Measurements from ENCODE around the gene SLC39A11. TPM values are rescaled to one million over a fixed set of nuclear protein-coding genes. Genes with fewer than 3 reads are reported as not detected.

The SLC39A11 gene
- total RNA-seq, 4 donors from 2014 or later, result 36.6 to 75.0 (median 40.2) TPM

DNA sequence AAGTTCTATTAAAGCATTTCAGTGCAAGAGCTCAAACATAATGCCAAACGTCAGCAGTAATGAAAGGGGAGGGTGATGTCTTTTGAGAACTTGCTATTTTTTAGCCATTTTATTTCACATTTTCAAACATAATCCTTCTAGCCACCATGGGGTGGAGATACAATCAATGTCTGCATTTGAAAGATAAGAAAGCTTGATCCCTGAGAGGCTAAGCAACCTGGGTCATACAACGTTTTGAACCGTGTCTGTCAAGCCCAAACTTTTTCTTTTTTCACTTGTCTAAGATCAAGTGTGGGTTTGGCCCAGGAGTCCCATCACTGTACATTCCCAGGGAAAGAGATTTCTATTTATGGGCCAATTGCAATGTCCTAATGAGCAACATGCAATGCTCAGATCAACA lies 331.1 kb downstream of the SLC39A11 start:
- TF ChIP-seq, protein P1, sequence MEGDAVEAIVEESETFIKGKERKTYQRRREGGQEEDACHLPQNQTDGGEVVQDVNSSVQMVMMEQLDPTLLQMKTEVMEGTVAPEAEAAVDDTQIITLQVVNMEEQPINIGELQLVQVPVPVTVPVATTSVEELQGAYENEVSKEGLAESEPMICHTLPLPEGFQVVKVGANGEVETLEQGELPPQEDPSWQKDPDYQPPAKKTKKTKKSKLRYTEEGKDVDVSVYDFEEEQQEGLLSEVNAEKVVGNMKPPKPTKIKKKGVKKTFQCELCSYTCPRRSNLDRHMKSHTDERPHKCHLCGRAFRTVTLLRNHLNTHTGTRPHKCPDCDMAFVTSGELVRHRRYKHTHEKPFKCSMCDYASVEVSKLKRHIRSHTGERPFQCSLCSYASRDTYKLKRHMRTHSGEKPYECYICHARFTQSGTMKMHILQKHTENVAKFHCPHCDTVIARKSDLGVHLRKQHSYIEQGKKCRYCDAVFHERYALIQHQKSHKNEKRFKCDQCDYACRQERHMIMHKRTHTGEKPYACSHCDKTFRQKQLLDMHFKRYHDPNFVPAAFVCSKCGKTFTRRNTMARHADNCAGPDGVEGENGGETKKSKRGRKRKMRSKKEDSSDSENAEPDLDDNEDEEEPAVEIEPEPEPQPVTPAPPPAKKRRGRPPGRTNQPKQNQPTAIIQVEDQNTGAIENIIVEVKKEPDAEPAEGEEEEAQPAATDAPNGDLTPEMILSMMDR (IDR thresholded peaks at IDR 0.05; ENCODE audit: low read depth), result no peak

DNA sequence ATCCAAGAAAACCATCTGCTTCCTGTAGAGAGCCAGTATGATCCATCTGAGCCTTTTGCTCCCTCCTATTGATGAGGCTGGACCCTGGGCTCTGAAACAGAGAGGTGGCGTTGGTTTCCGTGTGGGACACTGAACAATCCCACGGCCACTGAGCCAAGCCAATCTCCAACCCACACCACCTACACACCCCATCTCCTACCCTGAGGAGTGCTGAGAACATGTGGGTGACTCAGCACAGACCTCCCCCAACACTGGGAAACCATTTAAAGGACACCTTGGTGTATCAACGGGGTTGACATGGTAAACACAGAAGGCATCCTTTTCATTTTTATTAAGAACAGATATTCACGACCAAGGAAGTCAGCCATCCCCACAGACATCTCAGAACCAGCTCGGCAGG lies 332.1 kb downstream of the SLC39A11 start:
- TF ChIP-seq, protein P1 (IDR thresholded peaks at IDR 0.05; ENCODE audit: low read depth), result no peak

DNA sequence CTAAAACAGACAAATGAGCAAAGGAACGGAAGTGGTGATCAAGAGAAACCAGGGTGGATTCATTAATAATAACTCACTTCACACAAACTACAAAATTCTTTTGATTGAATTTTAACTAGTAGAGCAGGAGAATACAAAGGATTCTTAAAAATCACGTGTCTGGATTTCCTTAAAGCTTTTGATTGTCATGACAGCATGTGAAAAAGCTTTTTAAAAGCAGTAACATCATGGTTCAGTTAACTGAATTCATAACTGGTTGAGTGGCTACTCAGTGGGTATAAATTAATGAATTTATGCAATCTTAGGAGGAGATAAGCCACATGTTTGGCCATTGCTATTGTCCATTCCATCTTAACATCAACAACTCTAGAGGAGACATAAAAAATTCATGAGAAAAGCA lies 333.2 kb downstream of the SLC39A11 start:
- TF ChIP-seq, protein P1 (IDR thresholded peaks at IDR 0.05; ENCODE audit: low read depth), result no peak

DNA sequence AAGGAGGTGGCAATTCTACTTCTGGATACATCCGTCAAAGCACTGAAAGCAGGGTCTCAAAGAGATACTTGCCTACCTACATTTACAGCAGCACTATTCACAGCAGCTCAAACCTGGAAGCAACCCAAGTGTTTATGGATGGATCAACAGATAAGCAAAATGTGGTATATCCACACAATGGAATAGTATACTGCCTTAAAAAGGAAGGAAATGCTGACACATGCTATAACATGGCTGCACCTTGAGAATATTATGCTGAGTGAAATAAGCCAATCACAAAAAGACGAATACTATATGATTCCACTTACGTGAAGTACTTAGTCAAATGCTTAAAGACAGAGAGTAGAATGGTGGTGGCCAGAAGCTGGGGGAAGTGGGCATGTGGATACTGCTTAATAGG lies 336.2 kb downstream of the SLC39A11 start:
- TF ChIP-seq, protein P1 (IDR thresholded peaks at IDR 0.05; ENCODE audit: low read depth), result no peak

DNA sequence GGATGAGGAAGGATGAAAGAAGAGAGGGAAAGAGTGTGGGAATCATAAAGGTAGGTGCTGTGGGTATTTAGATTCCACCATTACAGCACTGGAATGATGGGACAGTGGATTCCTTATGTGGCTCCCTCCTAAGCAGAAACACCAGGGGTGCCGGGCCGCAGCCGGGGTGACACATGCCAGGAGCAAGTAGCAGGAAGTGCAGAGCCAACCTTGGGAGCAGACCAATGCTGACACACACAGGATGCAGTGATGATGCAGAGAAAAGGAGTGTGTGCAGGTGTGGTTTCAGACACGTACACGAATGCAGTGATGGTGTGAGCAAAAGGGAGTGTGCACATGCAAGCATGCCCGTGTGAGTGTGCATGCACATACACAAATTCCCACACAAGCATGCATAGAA lies 338.0 kb downstream of the SLC39A11 start:
- TF ChIP-seq, protein P1 (IDR thresholded peaks at IDR 0.05; ENCODE audit: low read depth), result no peak

DNA sequence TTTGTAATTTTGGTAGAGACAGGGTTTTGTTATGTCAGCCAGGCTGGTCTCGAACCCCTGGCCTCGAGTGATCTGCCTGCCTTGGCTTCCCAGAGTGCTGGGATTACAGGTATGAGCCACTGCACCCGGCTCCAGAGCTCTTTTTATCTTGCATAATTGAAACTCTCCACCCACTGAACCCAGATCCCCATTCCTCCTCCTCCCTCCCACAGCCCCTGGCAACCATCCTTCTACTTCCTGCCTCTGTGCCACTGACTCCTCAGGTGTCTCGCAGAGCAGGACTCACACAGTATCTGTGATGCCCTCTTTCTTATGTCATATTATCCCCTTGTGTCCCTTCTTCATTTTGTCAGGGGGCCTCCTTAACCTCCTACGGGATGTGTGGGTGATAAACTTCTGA lies 340.7 kb downstream of the SLC39A11 start:
- TF ChIP-seq, protein P1 (IDR thresholded peaks at IDR 0.05; ENCODE audit: low read depth), result no peak

DNA sequence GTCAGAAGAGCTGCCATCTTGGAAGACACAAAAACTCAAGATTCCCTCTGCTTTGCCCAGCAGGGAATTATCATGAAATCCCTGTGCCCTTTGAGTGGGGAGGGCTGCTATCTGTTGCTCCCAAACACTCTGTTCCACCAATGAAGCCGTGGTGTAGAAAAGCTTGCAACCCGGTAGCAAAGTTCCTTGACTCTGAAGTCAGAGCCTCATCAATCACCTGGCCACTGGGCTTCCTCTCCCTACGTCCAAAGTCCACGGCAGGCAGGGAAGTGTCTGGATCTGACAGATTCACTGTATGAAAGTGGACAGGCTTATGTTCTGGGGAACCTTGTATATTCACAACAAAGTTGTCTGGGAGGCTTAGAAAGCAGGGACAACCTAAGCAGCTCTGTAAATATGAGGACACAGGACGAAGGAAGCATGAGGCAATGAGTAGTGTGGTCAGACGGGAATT lies 343.3 kb downstream of the SLC39A11 start:
- TF ChIP-seq, protein P1 (IDR thresholded peaks at IDR 0.05; ENCODE audit: low read depth), result no peak
